Suprapubic skin (tissue), 4 donors: ENCODE data around the gene TEAD1.

Source experiments
- CTCF ChIP-seq, 2 donors: fragments of 200-600 bp in 1 of 2; fragments of 450-650 bp in 1 of 2; sonication (generic) in 1 of 2; IDR thresholded peaks; one replicate each; pipeline ENCODE4 v1.5.1; 2016 to 2019; ENCODE audit warnings: antibody characterized with exemption in 2 of 2, mild to moderate bottlenecking in 1 of 2, moderate library complexity in 1 of 2
- EP300 ChIP-seq: sonication (generic); formaldehyde crosslinking; IDR thresholded peaks from one replicate; pipeline ENCODE4 v1.6.1; 2017; ENCODE audit warnings: antibody characterized with exemption
- POLR2AphosphoS5 ChIP-seq, 3 donors: sonication (generic); formaldehyde crosslinking; IDR thresholded peaks; one replicate each; pipeline ENCODE4 v1.6.1; 2017; ENCODE audit warnings: antibody characterized with exemption in 3 of 3

GRCh38 chr11:12989428-12990161, 315.4 kb downstream of the TEAD1 start:
- TF ChIP-seq CTCF (IDR thresholded peaks at IDR 0.05) (no peak), POLR2AphosphoS5 (IDR thresholded peaks at IDR 0.05) (no peak), EP300 (no peak)
